HG02970 (cell line): ENCODE results near the gene RCAN3.
"Not testable (repeated sequence)": the region's sequence is repeated elsewhere in the genome, so short reads cannot be mapped to it uniquely, and the experiment has no call there.

Experiments
- ATAC-seq: cut with Tn5 transposase; IDR thresholded peaks from one replicate; pipeline ENCODE4 v1.9.1; 2021; ENCODE audit warnings: mild to moderate bottlenecking, moderate library complexity, moderate number of reproducible peaks; ENCODE audit not compliant: unreplicated experiment, low FRiP score

The RCAN3 gene

GRCh38 chr1:24507405-24507804 lies 4.8 kb downstream of the RCAN3 start:
- no peak for ATAC-seq

- no peak for ATAC-seq
Measured at GRCh38 chr1:24508911-24509310, 6.3 kb downstream of the RCAN3 start.

GRCh38 chr1:24513706-24514105 lies 11.1 kb downstream of the RCAN3 start:
- no peak for ATAC-seq

- ATAC-seq = no peak
Measured at GRCh38 chr1:24514946-24515345, 12.3 kb downstream of the RCAN3 start.

- ATAC-seq = not testable (repeated sequence)
Measured at GRCh38 chr1:24515671-24516209, 13.1 kb downstream of the RCAN3 start.

GRCh38 chr1:24516506-24516905 lies 13.9 kb downstream of the RCAN3 start:
- no peak for ATAC-seq

GRCh38 chr1:24517898-24518297 lies 15.3 kb downstream of the RCAN3 start:
- ATAC-seq = no peak

- ATAC-seq = not testable (repeated sequence)
Measured at GRCh38 chr1:24520282-24520681, 17.6 kb downstream of the RCAN3 start.

GRCh38 chr1:24525606-24526005 lies 23.0 kb downstream of the RCAN3 start:
- no peak for ATAC-seq

- ATAC-seq = no peak
Measured at GRCh38 chr1:24526045-24526444, 23.4 kb downstream of the RCAN3 start.

GRCh38 chr1:24526940-24527542 lies 24.4 kb downstream of the RCAN3 start:
- no peak for ATAC-seq

- no peak for ATAC-seq
Measured at GRCh38 chr1:24528744-24529143, 26.1 kb downstream of the RCAN3 start.

GRCh38 chr1:24529292-24529691 lies 26.7 kb downstream of the RCAN3 start:
- not testable (repeated sequence) for ATAC-seq

GRCh38 chr1:24535021-24535424 lies 32.4 kb downstream of the RCAN3 start:
- ATAC-seq = no peak

GRCh38 chr1:24535778-24536177 lies 33.1 kb downstream of the RCAN3 start:
- ATAC-seq = no peak

GRCh38 chr1:24536391-24536840 lies 33.8 kb downstream of the RCAN3 start:
- peak; percentile 52 for ATAC-seq

- no peak for ATAC-seq
Measured at GRCh38 chr1:24540051-24540905, 37.6 kb downstream of the RCAN3 start.

GRCh38 chr1:24540906-24541710 lies 38.5 kb downstream of the RCAN3 start:
- ATAC-seq = no peak

GRCh38 chr1:24541711-24542346 lies 39.2 kb downstream of the RCAN3 start:
- no peak for ATAC-seq

- ATAC-seq = no peak
Measured at GRCh38 chr1:24544239-24544638, 41.6 kb downstream of the RCAN3 start.
